HepG2 (cell line): ENCODE measurements around the gene KIAA2012. TPM values are rescaled to one million over a fixed set of nuclear protein-coding genes. Genes with fewer than 3 reads are reported as not detected.
A peak's percentile ranks its signal among the peaks of the same experiment; 100 is the strongest.

Experiments
- ATAC-seq: fragments of 200-7000 bp; cut with Tn5 transposase; 3 replicates; pipeline ENCODE4 v1.9.1; 2020; ENCODE audit warnings: mild to moderate bottlenecking, moderate library complexity
- BruUV-seq: library from RNA; stranded (reverse); fragments of 400-500 nt; replicated peaks from 2 replicates; lab custom pipeline; 2021; lab: Mats Ljungman, UMichigan
- CTCF ChIA-PET: fragments of 300-600 bp; formaldehyde crosslinking; extraction: SDS; loops from one replicate; lab custom pipeline; 2021; ENCODE audit warnings: low total read pairs, inconsistent platforms, low intra/inter-chr PET ratio; lab: Yijun Ruan, JAX
- POLR2A ChIA-PET: fragments of 350-600 bp; sonication (Branson Sonifier 250); formaldehyde crosslinking; loops from one replicate; lab custom pipeline; 2020; ENCODE audit warnings: antibody characterized with exemption, inconsistent platforms; lab: Yijun Ruan, JAX
- DNase-seq: peaks from one replicate; pipeline ENCODE4 v3.0.0-alpha.2; 2015; ENCODE audit warnings: low spot score
- FAIRE-seq: peaks from 3 replicates; lab custom pipeline; 2011; peaks lifted over from hg19 to GRCh38; lab: Jason Lieb, UNC
- H2AFZ ChIP-seq: one replicate; pipeline ENCODE4 v1.6.1; 2011; ENCODE audit warnings: low read length, inconsistent platforms
- H3K27ac ChIP-seq: fragments of 300-600 bp; 3 replicates; pipeline ENCODE4 v1.8.0; 2011; ENCODE audit warnings: mixed run types, mild to moderate bottlenecking, mixed read lengths, low read length, inconsistent platforms; ENCODE audit not compliant: insufficient read depth; ENCODE audit errors: extremely low read length
- H3K27me3 ChIP-seq, 2 experiments: fragments of 200-600 bp in 1 of 2; 2 replicates in 1 of 2; 3 replicates in 1 of 2; pipeline versions ENCODE4 v1.6.0 to v1.8.0; 2011; ENCODE audit warnings: low read length in 2 of 2, mild to moderate bottlenecking in 2 of 2, moderate library complexity in 2 of 2, inconsistent platforms in 1 of 2; ENCODE audit not compliant: insufficient read depth in 2 of 2, control insufficient read depth in 1 of 2
- H3K36me3 ChIP-seq, 2 experiments: fragments of 200-600 bp in 1 of 2; replicated peaks in 1 of 2; 2 replicates in 1 of 2; 3 replicates in 1 of 2; pipeline versions ENCODE4 v1.5.1 to v1.8.0; 2011; ENCODE audit warnings: low read length in 2 of 2, inconsistent platforms in 1 of 2; ENCODE audit not compliant: insufficient read depth in 2 of 2, control insufficient read depth in 1 of 2
- H3K4me1 ChIP-seq: 2 replicates; pipeline ENCODE4 v1.5.1; 2012; ENCODE audit warnings: low read length, inconsistent platforms; ENCODE audit not compliant: insufficient read depth
- H3K4me2 ChIP-seq: 2 replicates; pipeline ENCODE4 v1.6.0; 2011; ENCODE audit warnings: low read depth, low read length, inconsistent platforms
- H3K4me3 ChIP-seq, 3 experiments: fragments of 200-600 bp in 1 of 3; sonication (generic), shearing (Covaris generic) in 1 of 3; replicated peaks in 1 of 3; 2 replicates each; pipeline ENCODE4 v1.5.1; 2011 to 2016; ENCODE audit warnings: low read length in 3 of 3, inconsistent platforms in 2 of 3, low read depth in 2 of 3, mild to moderate bottlenecking in 2 of 3, control low read depth in 1 of 3, mixed read lengths in 1 of 3; ENCODE audit not compliant: insufficient read depth in 1 of 3
- H3K79me2 ChIP-seq: one replicate; pipeline ENCODE4 v1.6.1; 2011; ENCODE audit warnings: low read length, inconsistent platforms; ENCODE audit not compliant: insufficient read depth
- H3K9ac ChIP-seq: 2 replicates; pipeline ENCODE4 v1.6.0; 2011; ENCODE audit warnings: mild to moderate bottlenecking, low read depth, low read length, inconsistent platforms; ENCODE audit not compliant: insufficient read depth
- H3K9me3 ChIP-seq: 2 replicates; pipeline ENCODE4 v1.5.1; 2012; ENCODE audit warnings: mild to moderate bottlenecking, low read length
- H4K20me1 ChIP-seq: 2 replicates; pipeline ENCODE4 v1.6.0; 2011; ENCODE audit warnings: inconsistent platforms, mild to moderate bottlenecking, low read length, moderate library complexity; ENCODE audit not compliant: insufficient read depth
- HNF1A ChIP-seq, 2 experiments: sonication (generic) in 1 of 2; formaldehyde crosslinking in 1 of 2; IDR thresholded peaks; 2 replicates each; pipeline versions ENCODE4 v1.4.0 to v1.6.1; 2016 to 2020; ENCODE audit warnings: borderline replicate concordance in 1 of 2, low read depth in 1 of 2, mild to moderate bottlenecking in 1 of 2, missing genetic modification reagents in 1 of 2
- MLX ChIP-seq: IDR thresholded peaks from 2 replicates; pipeline ENCODE4 v1.6.1; 2016
- MNT ChIP-seq: fragments of 450-650 bp; IDR thresholded peaks from 2 replicates; pipeline ENCODE4 v1.6.1; 2016
- WGBS: methylation state at CpG from one replicate; pipeline ENCODE4 v1.1.6; 2017; ENCODE audit warnings: low lambda C conversion rate; 5-methylcytosine and 5-hydroxymethylcytosine counted together
- in situ Hi-C: cut with HindIII; loops from 2 replicates; pipeline ENCODE4 v1.10.0; 2017; ENCODE audit warnings: low pct_unique_long_range_greater_than_20kb; ENCODE audit not compliant: extremely low pct_ligation_motif_present
- intact Hi-C: fragments of 100-400 bp; cut with micrococcal nuclease; formaldehyde crosslinking; loops from one replicate; pipeline ENCODE4 v1.10.0; 2022; ENCODE audit not compliant: unreplicated experiment
- polyA plus RNA-seq, 8 experiments: library from polyadenylated mRNA; depleted of rRNA in 3 of 8; stranded (reverse) in 7 of 8; unstranded in 1 of 8; fragments of >200 nt; fragmentation: Illumina TruSeq in 4 of 8; extraction: Trizol in 4 of 8; gene quantifications; 2 replicates each; pipeline versions ENCODE4 v1.2.1 to v1.2.3, GENCODE V29; 2011 to 2016; ENCODE audit warnings: low read depth in 4 of 8, missing spikeins in 1 of 8, mixed read lengths in 1 of 8; ENCODE audit not compliant: insufficient read depth in 1 of 8
- total RNA-seq, 5 experiments: library from RNA; depleted of rRNA; stranded (reverse); fragments of >200 nt; fragmentation: Illumina TruSeq; extraction: Trizol; gene quantifications; 2 replicates each; pipeline ENCODE4 v1.2.3, GENCODE V29; 2016; ENCODE audit warnings: low read depth in 1 of 5

The KIAA2012 gene
- total and polyA plus RNA-seq, 2 of the 13 experiments (the other 11 are each of a cell fraction or from before 2014, with no cell fraction given), result not detected

GRCh38 chr2:202046572-202046971 is 26.5 kb upstream of the KIAA2012 start:
- no peaks in the 10 kb centered on the region for H4K20me1 ChIP-seq
- H3K36me3 ChIP-seq, result no peaks in the 10 kb centered on the region
- DNase-seq, result no peak
- no peak for ATAC-seq
- no peak for FAIRE-seq
- TF ChIP-seq MLX (CRISPR knock-in tag), result no peak
- TF ChIP-seq HNF1A (IDR thresholded peaks at IDR 0.05; ENCODE audit: low read depth), result no peak
- no peak for TF ChIP-seq HNF1A (CRISPR knock-in tag; IDR thresholded peaks at IDR 0.05; ENCODE audit: borderline replicate concordance)
- TF ChIP-seq MNT, result peak; percentile 57; the same call in 1 of the 2 replicates
- POLR2A ChIA-PET, result no interaction called here
- no peak overlapping the region for H3K9ac ChIP-seq
- peaks cover 0 to 13% of the 10 kb centered on the region in 2 experiments; a peak in 2 of 5 replicates for H3K27me3 ChIP-seq
- no peak overlapping the region for H3K27ac ChIP-seq
- H2AFZ ChIP-seq, result no peak overlapping the region
- intact Hi-C loops (no loop called here), in situ Hi-C loops (no loop called here)
- no peaks in the 10 kb centered on the region for H3K9me3 ChIP-seq
- BruUV-seq, result no TSS peak
- CTCF ChIA-PET, result no interaction called here
- no peaks in the 10 kb centered on the region for H3K4me1 ChIP-seq
- no peaks in the 10 kb centered on the region for H3K79me2 ChIP-seq
- H3K4me3 ChIP-seq, result no peak overlapping the region
- WGBS, result 42% methylated on average over 7 of the region's 7 CpGs
- H3K4me2 ChIP-seq, result no peak overlapping the region
